DMS 273 (cell line): Measurements from ENCODE around the gene SMIM23.
"Not testable (repeated sequence)": the region's sequence is repeated elsewhere in the genome, so short reads cannot be mapped to it uniquely, and the experiment has no call there.

Experiments used
- DNase-seq: peaks from one replicate; lab custom pipeline; 2025; ENCODE audit not compliant: unreplicated experiment; lab: John Stamatoyannopoulos, UW

SMIM23 gene

GRCh38 chr5:171771856-171772255 lies 13.8 kb upstream of the SMIM23 start:
- no peak for DNase-seq

- DNase-seq = no peak
Observed at GRCh38 chr5:171773106-171773505, 12.5 kb upstream of the SMIM23 start.

GRCh38 chr5:171774418-171774817 lies 11.2 kb upstream of the SMIM23 start:
- DNase-seq = no peak

GRCh38 chr5:171776213-171776612 lies 9.4 kb upstream of the SMIM23 start:
- no peak for DNase-seq

GRCh38 chr5:171776770-171777759 lies 8.6 kb upstream of the SMIM23 start:
- no peak for DNase-seq

- not testable (repeated sequence) for DNase-seq
Observed at GRCh38 chr5:171781744-171782143, 3.9 kb upstream of the SMIM23 start.

- DNase-seq = no peak
Observed at GRCh38 chr5:171782332-171782966, 3.2 kb upstream of the SMIM23 start.

- DNase-seq = no peak
Observed at GRCh38 chr5:171783051-171783450, 2.6 kb upstream of the SMIM23 start.

GRCh38 chr5:171789353-171789752 lies 3.7 kb downstream of the SMIM23 start:
- DNase-seq = no peak

- DNase-seq = no peak
Observed at GRCh38 chr5:171790408-171790807, 4.8 kb downstream of the SMIM23 start.

GRCh38 chr5:171794470-171794960 lies 8.9 kb downstream of the SMIM23 start:
- DNase-seq = no peak

GRCh38 chr5:171795381-171795780 lies 9.8 kb downstream of the SMIM23 start:
- no peak for DNase-seq

GRCh38 chr5:171796436-171796835 lies 10.8 kb downstream of the SMIM23 start:
- DNase-seq = no peak

GRCh38 chr5:171797543-171797942 lies 11.9 kb downstream of the SMIM23 start:
- no peak for DNase-seq

- no peak for DNase-seq
Observed at GRCh38 chr5:171798418-171798817, 12.8 kb downstream of the SMIM23 start.

GRCh38 chr5:171801839-171802238 lies 16.2 kb downstream of the SMIM23 start:
- no peak for DNase-seq

- DNase-seq = no peak
Observed at GRCh38 chr5:171805746-171806145, 20.1 kb downstream of the SMIM23 start.

GRCh38 chr5:171806976-171807747 lies 21.5 kb downstream of the SMIM23 start:
- no peak for DNase-seq

- no peak for DNase-seq
Observed at GRCh38 chr5:171808453-171808852, 22.8 kb downstream of the SMIM23 start.

GRCh38 chr5:171808951-171809350 lies 23.3 kb downstream of the SMIM23 start:
- DNase-seq = no peak

- no peak for DNase-seq
Observed at GRCh38 chr5:171810227-171810626, 24.6 kb downstream of the SMIM23 start.
